ENCODE results near the gene P4HA2. TPM values are rescaled to one million over a fixed set of nuclear protein-coding genes. Genes with fewer than 3 reads are reported as not detected.
A peak's percentile ranks its signal among the peaks of the same experiment; 100 is the strongest.

Gene P4HA2
- total RNA-seq, 2 donors from 2014 or later = 32.3 to 57.9 TPM

- 77 to 88% methylated on average over 1 of the region's 1 CpG for WGBS, 2 donors
- Histone ChIP-seq H3K9me3 (no peaks in the 10 kb centered on the region), H3K27ac (peak overlapping the region in 3 of 4 donors; percentile 17 to 22 (median 20)), H3K4me1 (peaks cover 70% of the 10 kb centered on the region), H3K4me3 (no peak overlapping the region), H3K27me3 (no peaks in the 10 kb centered on the region), H3K36me3 (replicated peaks in 1 of 2; ENCODE audit: insufficient read depth in 1 of 2, low read depth in 2 of 2) (no peaks in the 10 kb centered on the region)
- intact Hi-C loops (cut with DNase I) = no loop called here
- TF ChIP-seq POLR2A (IDR thresholded peaks at IDR 0.05) (no peak), CTCF (IDR thresholded peaks at IDR 0.05) (no peak)
- DNase-seq (no peak), ATAC-seq (no peak)
These were observed 7.7 kb downstream of the P4HA2 start for GRCh38 chr5:132219981-132220380.

- TF ChIP-seq POLR2A (IDR thresholded peaks at IDR 0.05) = no peak
- no peak for TF ChIP-seq CTCF (IDR thresholded peaks at IDR 0.05)
- no peaks in the 10 kb centered on the region for H3K27me3 ChIP-seq
- 81 to 84% methylated on average over 6 of the region's 6 CpGs for WGBS, 2 donors
- H3K4me1 ChIP-seq = peaks cover 70% of the 10 kb centered on the region
- no peaks in the 10 kb centered on the region for H3K9me3 ChIP-seq
- ATAC-seq (no peak), DNase-seq (no peak)
- H3K36me3 ChIP-seq (replicated peaks in 1 of 2; ENCODE audit: insufficient read depth in 1 of 2, low read depth in 2 of 2) = no peaks in the 10 kb centered on the region
- intact Hi-C loops (cut with DNase I) = no loop called here
- H3K27ac ChIP-seq = no peak overlapping the region
- no peak overlapping the region for H3K4me3 ChIP-seq
These were observed 8.2 kb downstream of the P4HA2 start for GRCh38 chr5:132219289-132219970.

- H3K27ac ChIP-seq = no peak overlapping the region
- ATAC-seq (no peak), DNase-seq (no peak)
- H3K9me3 ChIP-seq = no peaks in the 10 kb centered on the region
- peaks cover 0 to under 1% of the 10 kb centered on the region in 2 donors for H3K36me3 ChIP-seq (replicated peaks in 1 of 2; ENCODE audit: insufficient read depth in 1 of 2, low read depth in 2 of 2)
- no peak for TF ChIP-seq POLR2A (IDR thresholded peaks at IDR 0.05)
- no peak for TF ChIP-seq CTCF (IDR thresholded peaks at IDR 0.05)
- H3K4me1 ChIP-seq = peaks cover 65% of the 10 kb centered on the region
- intact Hi-C loops (cut with DNase I) = no loop called here
- WGBS, 2 donors = 78 to 86% methylated on average over 4 of the region's 4 CpGs
- no peak overlapping the region for H3K4me3 ChIP-seq
- no peaks in the 10 kb centered on the region for H3K27me3 ChIP-seq
These were observed 9.3 kb downstream of the P4HA2 start for GRCh38 chr5:132218321-132218720.

- Histone ChIP-seq H3K36me3 (replicated peaks in 1 of 2; ENCODE audit: insufficient read depth in 1 of 2, low read depth in 2 of 2) (peaks cover 0 to 9% of the 10 kb centered on the region in 2 donors), H3K9me3 (no peaks in the 10 kb centered on the region), H3K4me3 (no peak overlapping the region), H3K27ac (peak overlapping the region; percentile 89 to 97 (median 93)), H3K4me1 (peaks cover 57% of the 10 kb centered on the region), H3K27me3 (no peaks in the 10 kb centered on the region)
- TF ChIP-seq CTCF (IDR thresholded peaks at IDR 0.05) = peak in 1 of 7 experiments; percentile 19
- TF ChIP-seq POLR2A (IDR thresholded peaks at IDR 0.05) = peak; percentile 60 to 76 (median 74)
- intact Hi-C loops (cut with DNase I) = no loop called here
- 4 to 30% methylated on average over 5 of the region's 5 CpGs for WGBS, 2 donors
- DNase-seq (peak; percentile 97 to 99 (median 98)), ATAC-seq (peak; percentile 99)
These were observed 12.3 kb downstream of the P4HA2 start for GRCh38 chr5:132215329-132215728.

- Histone ChIP-seq H3K27me3 (no peaks in the 10 kb centered on the region), H3K4me1 (peaks cover 48% of the 10 kb centered on the region), H3K9me3 (no peaks in the 10 kb centered on the region), H3K27ac (peak overlapping the region; percentile 89 to 97 (median 93)), H3K4me3 (no peak overlapping the region), H3K36me3 (replicated peaks in 1 of 2; ENCODE audit: insufficient read depth in 1 of 2, low read depth in 2 of 2) (peaks cover 0 to 11% of the 10 kb centered on the region in 2 donors)
- 98 to 100% methylated on average over 3 to 4 of the region's 4 CpGs for WGBS, 2 donors
- intact Hi-C loops (cut with DNase I) = no loop called here
- ATAC-seq = no peak
- DNase-seq = no peak
- TF ChIP-seq POLR2A (IDR thresholded peaks at IDR 0.05) = no peak
- TF ChIP-seq CTCF (IDR thresholded peaks at IDR 0.05) = no peak
These were observed 13.2 kb downstream of the P4HA2 start for GRCh38 chr5:132214491-132214890.

Data from body of pancreas (tissue), 4 donors.